Measurements from ENCODE around the gene SPEF1.

The SPEF1 gene

DNA sequence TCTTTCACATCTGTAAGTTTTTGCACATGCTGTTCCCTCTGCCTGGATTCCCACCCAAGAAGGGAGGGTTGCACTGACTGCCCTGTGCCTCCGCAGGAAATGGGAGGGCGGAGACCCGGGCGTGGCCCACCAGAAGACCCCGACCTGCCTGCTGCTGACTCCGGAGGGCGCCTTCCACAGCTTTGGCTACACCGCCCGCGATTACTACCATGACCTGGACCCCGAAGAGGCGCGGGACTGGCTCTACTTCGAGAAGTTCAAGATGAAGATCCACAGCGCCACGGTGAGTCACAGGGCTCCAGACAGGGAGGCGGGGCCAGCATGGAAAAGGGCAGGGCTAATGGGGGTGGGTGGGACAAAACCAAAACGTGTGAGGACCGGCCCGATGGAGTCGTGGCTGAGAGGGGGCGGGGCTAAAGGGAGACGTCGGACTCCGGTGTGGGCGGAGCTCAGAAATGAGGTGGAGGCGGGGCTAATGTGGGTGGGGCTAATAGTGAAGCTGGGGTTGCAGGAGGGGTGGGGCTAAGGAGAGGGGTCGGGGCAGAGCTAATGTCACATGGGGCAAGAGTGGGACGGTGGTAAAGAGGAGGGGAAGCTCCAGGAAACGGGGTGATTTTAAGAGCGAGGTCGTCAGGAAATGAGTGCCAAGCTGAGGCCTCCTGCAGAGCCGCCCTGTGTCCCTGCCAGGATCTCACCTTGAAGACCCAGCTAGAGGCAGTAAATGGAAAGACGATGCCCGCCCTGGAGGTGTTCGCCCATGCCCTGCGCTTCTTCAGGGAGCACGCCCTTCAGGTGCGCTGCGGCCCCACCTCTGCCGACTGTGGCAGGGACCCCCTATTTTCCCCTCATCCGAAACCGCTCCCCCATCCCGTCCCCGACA lies 36.2 kb downstream of the SPEF1 start:
- no peak for DNase-seq

GRCh38 chr20:3744037-3744436 lies 37.2 kb downstream of the SPEF1 start:
- DNase-seq = no peak

DNA sequence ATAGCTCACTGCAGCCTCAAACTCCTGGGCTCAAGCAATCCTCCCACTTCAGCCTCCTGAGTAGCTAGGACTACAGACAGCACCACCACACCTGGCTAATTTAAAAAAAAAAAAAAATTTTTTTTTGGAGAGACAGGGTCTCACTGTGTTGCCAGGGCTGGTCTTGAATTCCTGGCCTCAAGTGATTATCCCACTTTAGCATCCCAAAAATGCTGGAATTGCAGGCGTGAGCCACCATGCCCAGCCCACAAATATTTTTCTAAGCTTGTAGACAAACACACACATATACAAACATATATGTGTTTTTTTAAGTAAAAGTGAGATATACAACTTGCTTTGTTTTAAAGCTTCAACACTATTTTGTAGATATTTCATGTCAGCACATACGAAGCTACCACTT lies 38.0 kb downstream of the SPEF1 start:
- DNase-seq = no peak

DNA sequence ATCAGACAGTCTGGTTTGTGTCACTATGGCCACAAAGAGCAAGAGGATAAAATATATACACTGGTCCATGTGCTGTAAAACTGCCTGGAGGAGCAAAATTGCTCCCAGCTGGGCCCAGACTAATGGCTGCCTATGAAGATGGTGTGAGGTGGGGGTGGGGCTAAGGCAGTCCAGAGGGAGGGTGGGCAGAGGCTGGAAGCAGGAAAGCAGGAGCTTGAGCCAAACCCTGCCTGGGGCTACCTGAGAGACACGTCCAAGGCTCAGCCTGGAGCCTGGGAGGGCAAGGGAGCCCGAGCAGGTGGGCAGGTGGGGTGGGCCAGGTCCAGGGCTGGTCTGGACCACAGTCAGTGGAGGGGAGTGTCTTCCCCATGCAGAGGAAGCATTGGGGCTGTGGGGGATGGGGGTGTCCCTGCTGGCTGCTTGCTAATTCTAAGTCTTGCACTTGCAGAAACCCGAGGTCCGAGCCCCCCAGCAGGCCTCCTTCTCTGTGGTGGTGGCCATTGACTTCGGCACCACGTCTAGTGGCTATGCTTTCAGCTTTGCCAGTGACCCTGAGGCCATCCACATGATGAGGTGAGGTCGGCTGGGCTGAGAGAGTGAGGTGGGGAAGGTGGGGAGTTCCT lies 39.3 kb downstream of the SPEF1 start:
- no peak for DNase-seq

DNA sequence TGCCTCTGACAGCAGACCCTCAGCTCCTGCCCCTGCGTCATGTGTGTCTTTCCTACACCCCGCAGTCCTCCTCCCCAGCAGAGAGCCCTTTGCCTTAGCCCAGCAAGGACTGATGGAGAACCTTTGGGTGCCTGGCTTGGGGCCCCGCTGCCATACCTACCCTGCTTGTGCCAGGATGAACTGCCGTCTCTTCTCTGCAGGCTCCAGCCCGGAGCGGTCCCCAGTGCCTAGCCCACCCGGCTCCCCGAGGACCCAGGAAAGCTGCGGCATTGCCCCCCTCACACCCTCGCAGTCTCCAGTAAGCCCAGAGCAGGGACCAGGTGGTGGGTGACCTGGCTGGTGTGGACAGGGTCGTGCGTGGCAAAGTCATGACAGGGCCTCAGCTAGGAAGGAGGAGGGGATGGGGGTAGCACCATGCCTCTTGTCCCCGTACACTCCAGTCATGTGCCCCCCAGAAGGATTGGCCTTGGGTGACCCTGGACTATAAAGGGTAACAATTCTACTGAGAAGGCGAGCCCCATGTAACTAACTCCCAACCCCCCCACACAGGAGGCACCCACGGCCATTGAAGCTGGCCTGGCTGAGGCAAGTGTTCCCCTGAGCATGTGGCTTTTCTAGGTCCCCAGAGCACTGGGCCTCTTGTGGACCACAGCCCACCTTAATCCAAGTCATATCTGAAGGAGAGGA lies 40.5 kb downstream of the SPEF1 start:
- DNase-seq = no peak

DNA sequence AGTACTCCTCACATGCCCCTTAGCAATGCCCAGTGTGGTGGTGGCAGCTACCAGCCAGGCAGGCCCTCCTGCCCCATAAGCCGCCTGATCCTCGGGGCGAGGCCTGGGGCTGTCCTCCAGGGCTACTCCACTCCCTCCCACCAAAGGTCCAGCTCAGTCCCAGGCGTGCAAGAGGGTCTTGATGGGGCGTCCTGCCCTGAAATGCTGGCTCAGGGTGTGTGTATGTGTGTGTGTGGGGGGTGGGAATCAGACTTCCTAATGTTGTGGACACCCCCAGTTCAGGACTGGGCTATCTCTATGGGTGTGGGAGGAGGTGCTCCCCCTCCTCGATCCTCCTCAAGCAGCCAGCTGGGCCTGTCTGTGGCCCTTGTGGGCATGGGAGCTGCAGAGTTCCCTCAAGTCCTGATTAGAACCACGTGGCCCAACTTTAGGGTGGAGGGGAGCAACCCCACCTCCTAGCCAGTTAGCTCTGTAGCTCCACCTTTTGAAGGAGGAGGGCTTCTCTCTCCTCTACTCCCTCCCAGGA lies 41.3 kb downstream of the SPEF1 start:
- no peak for DNase-seq

- DNase-seq = no peak
Observed at GRCh38 chr20:3739054-3739925, 42.0 kb downstream of the SPEF1 start.

DNA sequence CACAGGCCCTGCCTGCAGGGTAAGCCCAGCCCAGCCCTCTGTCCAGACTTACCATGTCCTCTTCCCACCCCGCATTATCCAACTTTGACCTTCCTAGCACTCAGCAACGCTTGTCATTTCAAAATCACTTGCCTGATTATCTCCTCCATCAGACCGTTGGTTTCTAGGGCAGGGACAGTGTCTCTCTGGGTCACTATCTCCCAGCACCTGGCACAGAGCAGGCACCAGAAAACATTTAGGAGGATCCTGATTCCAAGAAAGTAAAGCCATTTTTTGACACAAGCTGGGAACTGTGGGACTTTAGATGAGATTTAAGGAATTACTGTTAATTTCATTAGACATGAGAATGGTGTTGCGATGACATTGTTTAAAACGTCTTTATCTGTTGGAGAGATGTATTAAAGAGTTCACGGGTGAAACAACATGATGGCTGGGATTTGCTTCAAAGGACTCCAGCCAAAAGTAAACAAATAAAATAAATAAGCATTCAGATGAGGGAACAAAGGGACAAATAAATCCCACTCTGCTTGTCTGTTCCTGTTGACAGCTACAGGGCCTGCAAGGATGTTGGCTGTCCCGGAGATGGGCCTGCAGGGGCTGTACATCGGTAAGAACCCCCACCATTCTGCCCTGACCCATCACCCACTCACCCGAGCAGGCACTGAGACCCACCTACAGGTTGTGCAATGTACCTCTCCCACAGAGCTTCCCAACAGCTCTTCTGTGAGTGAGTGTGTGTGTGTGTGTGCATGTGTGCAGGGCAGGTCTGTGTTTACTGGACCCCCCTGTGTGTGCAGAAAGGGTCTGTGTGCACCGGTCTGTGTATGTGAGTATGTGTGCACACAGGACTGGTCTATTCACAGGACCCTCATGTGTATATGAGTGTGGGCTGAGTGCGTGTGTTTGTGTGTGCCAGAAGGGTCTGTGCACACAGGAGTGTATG lies 42.9 kb downstream of the SPEF1 start:
- no peak for DNase-seq

GRCh38 chr20:3735768-3736167 lies 45.5 kb downstream of the SPEF1 start:
- DNase-seq = no peak

GRCh38 chr20:3734111-3734843 lies 47.0 kb downstream of the SPEF1 start:
- DNase-seq = no peak

DNA sequence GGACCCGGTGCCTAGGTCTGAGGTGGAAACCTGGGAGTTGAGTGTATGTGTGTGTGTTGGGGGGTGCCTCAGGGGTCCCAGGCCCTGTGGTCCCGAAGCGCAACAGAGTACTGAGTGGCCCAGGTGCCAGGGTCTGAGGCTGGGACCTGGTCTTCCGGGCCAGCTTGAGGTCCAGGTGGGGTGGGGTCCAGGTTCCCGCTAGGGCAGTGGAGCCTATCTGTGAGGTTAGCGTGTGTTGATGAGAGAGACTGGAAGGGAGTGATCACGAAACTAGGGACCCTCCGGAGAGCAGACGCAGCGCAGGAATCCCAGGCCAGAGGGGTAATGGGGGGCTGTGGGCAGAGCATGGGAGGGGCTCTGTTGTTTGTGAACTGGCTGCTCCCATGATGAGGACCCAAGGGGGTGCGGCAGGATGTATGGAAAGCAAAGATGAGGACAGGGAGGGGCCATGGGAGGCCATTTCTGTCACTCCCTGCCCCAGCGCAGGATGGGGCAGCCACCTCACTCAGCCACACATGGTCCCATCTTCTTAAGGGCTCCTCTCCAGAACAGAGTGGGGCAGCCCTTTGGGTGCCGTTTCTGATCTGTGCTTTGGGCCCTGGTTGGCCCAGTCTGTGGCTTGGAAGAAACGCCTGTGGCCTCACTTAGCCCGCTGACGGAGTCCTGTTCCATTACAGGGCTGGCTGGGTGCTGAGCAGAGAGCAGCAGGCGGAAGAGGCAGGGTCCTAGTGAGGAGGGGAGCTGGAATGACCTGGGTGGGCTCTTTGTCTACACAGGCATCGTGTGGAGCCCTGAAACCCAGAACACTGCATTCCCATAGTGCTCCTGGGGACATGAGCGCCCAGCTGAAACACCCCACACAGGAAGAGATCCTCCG lies 47.9 kb downstream of the SPEF1 start:
- no peak for DNase-seq

DNA sequence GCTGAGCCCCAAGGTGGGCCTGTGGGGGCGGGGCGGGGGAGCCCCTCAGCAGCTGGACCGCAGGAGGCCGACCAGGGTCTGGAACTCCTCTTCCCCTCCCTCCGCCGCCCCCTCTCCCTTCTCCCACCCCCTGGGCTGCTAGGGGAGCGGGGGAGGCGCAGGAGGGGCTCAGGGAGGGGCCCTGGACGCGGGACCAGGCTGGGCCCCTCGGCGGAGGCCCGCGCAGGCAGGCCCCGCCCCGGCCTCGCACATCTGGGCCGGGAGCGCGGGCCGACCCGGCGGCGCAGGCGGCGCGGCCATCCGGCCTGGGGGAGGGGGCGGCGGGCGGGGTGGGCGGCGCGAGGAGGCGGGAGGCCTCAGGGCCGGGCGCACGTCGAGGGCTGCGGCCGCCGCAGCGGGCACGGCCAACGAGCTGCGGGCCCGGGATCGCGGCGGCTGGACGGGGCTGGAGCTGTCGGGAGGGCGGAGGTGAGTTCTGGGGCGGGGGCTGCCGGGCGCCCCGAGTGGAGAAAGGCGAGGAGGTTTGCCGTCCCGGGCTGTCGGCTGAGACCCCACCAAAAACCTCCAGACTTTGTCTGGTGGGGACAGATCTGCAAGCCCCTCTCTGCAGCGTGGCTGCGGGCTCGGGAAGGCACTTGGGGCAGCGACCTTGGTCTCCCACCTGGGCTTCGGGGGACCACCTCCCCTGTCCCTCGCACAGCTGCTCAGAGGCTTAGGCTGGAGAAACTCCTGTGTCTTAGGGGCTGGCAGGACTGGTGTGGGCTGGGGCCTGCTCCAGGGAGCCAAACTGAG lies 48.7 kb downstream of the SPEF1 start, which contains the start of gene HSPA12B:
TSS of gene HSPA12B (plus strand) at position 359 of the 792 bp plus-strand sequence. CDS start 5,990 bp downstream, outside the sequence.
- no peak for DNase-seq

GRCh38 chr20:3731944-3732326 lies 49.3 kb downstream of the SPEF1 start:
- DNase-seq = no peak

GRCh38 chr20:3730803-3731672 lies 50.2 kb downstream of the SPEF1 start:
- DNase-seq = no peak

DNA sequence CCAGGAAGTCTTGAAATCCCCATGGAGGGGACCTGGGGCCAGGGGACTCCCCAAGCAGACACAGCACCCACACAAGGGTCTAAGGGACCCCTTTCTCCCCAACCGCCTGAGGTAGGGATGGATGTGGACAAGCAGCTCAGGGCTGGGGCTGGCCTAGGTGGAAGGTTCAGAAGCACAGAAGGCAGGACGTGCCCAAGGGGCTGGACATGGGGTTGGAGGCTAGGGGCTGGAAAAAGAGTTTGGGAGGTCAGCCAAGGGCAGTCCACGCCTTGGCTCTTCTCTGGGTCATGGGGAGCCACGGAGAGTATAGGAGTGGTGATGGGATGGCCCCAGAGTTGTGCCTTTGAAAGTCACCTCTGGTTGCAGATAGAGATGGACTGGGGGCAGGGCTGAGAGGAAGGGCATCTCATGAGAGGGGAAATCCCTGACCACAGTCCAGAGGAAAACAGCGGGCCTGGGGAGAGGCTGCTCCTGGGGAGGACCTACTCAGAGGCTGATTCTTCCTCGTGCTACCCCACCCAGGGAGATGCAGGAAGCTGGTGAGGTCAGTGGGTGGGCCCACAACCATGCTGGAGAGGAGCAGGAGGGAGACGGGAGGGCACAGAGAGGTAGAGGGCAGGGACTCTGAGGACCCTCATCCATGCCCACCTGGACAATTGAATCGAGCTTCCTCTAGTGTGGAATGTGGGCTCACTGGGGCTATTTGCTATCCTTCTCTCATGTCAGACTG lies 51.3 kb downstream of the SPEF1 start:
- DNase-seq = no peak

DNA sequence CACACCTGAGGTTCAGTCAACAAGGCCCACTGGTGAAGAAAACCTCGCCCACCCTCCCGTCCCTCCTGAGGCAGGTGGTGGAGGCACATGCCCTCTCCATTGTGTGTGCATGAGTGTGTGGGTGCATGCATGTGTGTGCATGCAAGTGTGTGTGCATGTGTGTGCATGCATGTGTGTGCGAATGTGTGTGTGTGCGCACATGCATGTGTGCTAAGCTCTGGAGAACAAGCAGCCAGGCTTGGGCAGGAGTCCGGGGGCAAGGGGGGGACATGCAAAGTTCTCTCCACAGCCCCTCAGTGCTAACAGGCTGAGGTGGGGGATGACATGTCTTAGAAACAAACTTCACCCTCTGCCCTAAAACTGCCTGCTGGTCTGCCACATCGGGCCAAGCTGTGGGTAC lies 51.9 kb downstream of the SPEF1 start:
- no peak for DNase-seq

DNA sequence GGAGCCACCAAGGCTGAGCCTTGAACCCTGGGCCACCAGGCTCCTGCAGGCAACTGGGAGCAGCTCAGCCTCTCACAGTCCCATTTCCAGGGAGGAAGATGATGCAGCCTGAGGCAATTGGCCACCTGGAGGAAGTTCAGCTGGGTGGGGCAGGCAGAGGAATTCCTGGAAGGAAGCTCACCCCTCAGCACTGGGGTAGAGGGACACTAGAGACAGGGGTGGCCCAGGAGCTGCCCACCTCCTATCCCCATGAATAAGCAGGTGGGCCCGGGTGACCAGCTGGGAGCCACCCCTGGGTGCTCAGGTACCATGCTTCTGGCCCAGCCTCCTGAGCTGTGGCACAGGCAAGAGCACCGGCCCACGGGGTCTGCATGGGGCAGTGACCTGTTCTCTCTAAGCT lies 52.4 kb downstream of the SPEF1 start:
- DNase-seq = no peak
